Sigmoid colon (tissue), 4 donors: ENCODE data around the gene HDGFL2.

Source experiments
- POLR2A ChIP-seq, 2 donors: fragments of 450-650 bp; IDR thresholded peaks; one replicate each; pipeline ENCODE4 v1.6.1; 2016; ENCODE audit warnings: antibody characterized with exemption in 2 of 2, mild to moderate bottlenecking in 2 of 2, moderate library complexity in 2 of 2
- POLR2AphosphoS5 ChIP-seq, 4 donors: sonication (generic); formaldehyde crosslinking; IDR thresholded peaks; one replicate each; pipeline ENCODE4 v1.6.1; 2017; ENCODE audit warnings: antibody characterized with exemption in 4 of 4

- TF ChIP-seq POLR2A (IDR thresholded peaks at IDR 0.05) (no peak), POLR2AphosphoS5 (IDR thresholded peaks at IDR 0.05) (no peak)
Observed at GRCh38 chr19:4499318-4499717, 27.2 kb downstream of the HDGFL2 start.
